Osteoblast (primary cell): ENCODE results near the gene TMEM61. TPM values are rescaled to one million over a fixed set of nuclear protein-coding genes. Genes with fewer than 3 reads are reported as not detected.

Source experiments
- DNase-seq: peaks from one replicate; pipeline ENCODE4 v3.0.0; 2011; ENCODE audit warnings: low spot score, mixed read lengths; ENCODE audit not compliant: insufficient read length; ENCODE audit errors: missing footprints
- H2AFZ ChIP-seq: 2 replicates; pipeline ENCODE4 v1.6.0; 2011; ENCODE audit warnings: mild to moderate bottlenecking, low read length
- H3K27ac ChIP-seq: 2 replicates; pipeline ENCODE4 v1.5.1; 2011; ENCODE audit warnings: mild to moderate bottlenecking, low read depth, low read length, moderate library complexity
- H3K27me3 ChIP-seq: 2 replicates; pipeline ENCODE4 v1.6.0; 2012; ENCODE audit warnings: mild to moderate bottlenecking, control low read depth, inconsistent platforms, low read length, moderate library complexity; ENCODE audit not compliant: insufficient read depth
- H3K36me3 ChIP-seq: 2 replicates; pipeline ENCODE4 v1.5.1; 2011; ENCODE audit warnings: mild to moderate bottlenecking, low read length, control low read depth, moderate library complexity; ENCODE audit not compliant: insufficient read depth
- H3K4me1 ChIP-seq: 2 replicates; pipeline ENCODE4 v1.5.1; 2011; ENCODE audit warnings: mild to moderate bottlenecking, low read length, control low read depth, moderate library complexity; ENCODE audit not compliant: insufficient read depth
- H3K4me2 ChIP-seq: 2 replicates; pipeline ENCODE4 v1.6.0; 2011; ENCODE audit warnings: mild to moderate bottlenecking, low read length; ENCODE audit not compliant: insufficient read depth
- H3K4me3 ChIP-seq: fragments of 200-600 bp; sonication (generic); 3 replicates; pipeline ENCODE4 v1.5.1; 2012; ENCODE audit warnings: mild to moderate bottlenecking, low read length, inconsistent platforms; ENCODE audit not compliant: insufficient read depth
- H3K79me2 ChIP-seq: 2 replicates; pipeline ENCODE4 v1.6.0; 2012; ENCODE audit warnings: mild to moderate bottlenecking, low read length, control low read depth, inconsistent platforms; ENCODE audit not compliant: insufficient read depth
- H3K9me3 ChIP-seq: 2 replicates; pipeline ENCODE4 v1.5.1; 2011; ENCODE audit warnings: low read depth, low read length, control low read depth
- H4K20me1 ChIP-seq: 2 replicates; pipeline ENCODE4 v1.6.0; 2012; ENCODE audit warnings: mild to moderate bottlenecking, low read length, control low read depth; ENCODE audit not compliant: insufficient read depth
- CTCF ChIP-seq: IDR thresholded peaks from 2 replicates; pipeline ENCODE4 v1.5.1; 2011; ENCODE audit warnings: mild to moderate bottlenecking, low read depth, low read length, moderate library complexity; ENCODE audit errors: extremely low read depth
- total RNA-seq: library from RNA; depleted of rRNA; stranded (reverse); fragments of >200 nt; gene quantifications from 2 replicates; pipeline ENCODE4 v1.2.3, GENCODE V29; 2012

The TMEM61 gene
- total RNA-seq, 1 donor: not detected

- Histone ChIP-seq H4K20me1 (no peaks in the 10 kb centered on the region), H3K4me2 (no peak overlapping the region), H3K4me3 (no peak overlapping the region), H3K27me3 (peaks cover 39% of the 10 kb centered on the region), H3K79me2 (no peaks in the 10 kb centered on the region), H3K36me3 (no peaks in the 10 kb centered on the region), H3K9me3 (no peaks in the 10 kb centered on the region), H3K4me1 (no peaks in the 10 kb centered on the region), H2AFZ (no peak overlapping the region), H3K27ac (no peak overlapping the region)
- TF ChIP-seq CTCF: no peak
- DNase-seq: no peak
These were observed 52.8 kb downstream of the TMEM61 start for GRCh38 chr1:55033265-55033614.

- Histone ChIP-seq H3K36me3 (no peaks in the 10 kb centered on the region), H3K4me2 (no peak overlapping the region), H3K4me1 (no peaks in the 10 kb centered on the region), H3K9me3 (no peaks in the 10 kb centered on the region), H3K4me3 (no peak overlapping the region), H2AFZ (no peak overlapping the region), H3K27me3 (peaks cover 52% of the 10 kb centered on the region), H4K20me1 (no peaks in the 10 kb centered on the region), H3K27ac (no peak overlapping the region), H3K79me2 (no peaks in the 10 kb centered on the region)
- no peak for DNase-seq
- TF ChIP-seq CTCF: no peak
These were observed 54.2 kb downstream of the TMEM61 start for GRCh38 chr1:55034476-55035133.

- no peak for TF ChIP-seq CTCF
- H3K9me3 ChIP-seq: no peaks in the 10 kb centered on the region
- no peak for DNase-seq
- peaks cover 65% of the 10 kb centered on the region for H3K27me3 ChIP-seq
- H3K27ac ChIP-seq: no peak overlapping the region
- H3K79me2 ChIP-seq: no peaks in the 10 kb centered on the region
- no peaks in the 10 kb centered on the region for H3K36me3 ChIP-seq
- H2AFZ ChIP-seq: no peak overlapping the region
- H4K20me1 ChIP-seq: no peaks in the 10 kb centered on the region
- no peak overlapping the region for H3K4me3 ChIP-seq
- H3K4me2 ChIP-seq: no peak overlapping the region
- no peaks in the 10 kb centered on the region for H3K4me1 ChIP-seq
These were observed 55.5 kb downstream of the TMEM61 start for GRCh38 chr1:55035904-55036303.

GRCh38 chr1:55037733-55038551 is 57.5 kb downstream of the TMEM61 start:
- Histone ChIP-seq H3K4me1 (no peaks in the 10 kb centered on the region), H3K4me3 (no peak overlapping the region), H3K9me3 (no peaks in the 10 kb centered on the region), H3K79me2 (no peaks in the 10 kb centered on the region), H2AFZ (no peak overlapping the region), H3K36me3 (no peaks in the 10 kb centered on the region), H3K4me2 (no peak overlapping the region), H3K27me3 (peaks cover 84% of the 10 kb centered on the region), H3K27ac (no peak overlapping the region), H4K20me1 (no peaks in the 10 kb centered on the region)
- peak; percentile 31 for DNase-seq
- TF ChIP-seq CTCF: no peak
